ENCODE measurements around the gene DIP2A. TPM values are rescaled to one million over a fixed set of nuclear protein-coding genes. Genes with fewer than 3 reads are reported as not detected.

DIP2A gene
- total RNA-seq (2014; rRNA removed; shearing (Covaris generic)): 34.4 and 36.3 TPM in 2 replicates
- 15.9 and 18.5 TPM in 2 replicates for polyA plus RNA-seq (2016; fragmentation: Nextera tagmentation; extraction: Ambion mirVana)
- long read RNA-seq, partial matches to known transcripts: 2 of 6 reads
- long read RNA-seq, other reads (novel, unspliced or antisense): 4 of 6 reads

- H3K36me3 ChIP-seq (ENCODE audit: insufficient read depth): no peaks in the 10 kb centered on the region
- peak within 1 kb of the TSS; percentile 96 for H3K4me3 ChIP-seq
- Mint-ChIP-seq H3K27me3 (ENCODE audit: insufficient read depth, low read depth, poor library complexity) (peaks cover 5% of the 10 kb centered on the region), H3K36me3 (ENCODE audit: low read depth) (peaks cover 23% of the 10 kb centered on the region), H3K4me3 (peak within 1 kb of the TSS; percentile 98), H3K4me1 (peaks cover 18% of the 10 kb centered on the region; the same call in 2 of the 3 replicates), H3K27ac (peak within 1 kb of the TSS; percentile 95), H3K9me3 (no peaks in the 10 kb centered on the region)
- 0 out of 2 replicates have a peak, but pooled peaks cover 6% of the 10 kb centered on the region for H3F3A ChIP-seq (replicated peaks; ENCODE audit: low read depth)
- TF ChIP-seq POLR2AphosphoS5 (IDR thresholded peaks at IDR 0.05; ENCODE audit: low read depth) (peak; percentile 80), EZH2 (IDR thresholded peaks at IDR 0.05; ENCODE audit: low read depth, unreplicated experiment) (no peak), CREB1 (CRISPR knock-in tag; IDR thresholded peaks at IDR 0.05; ENCODE audit: low read depth) (peak; percentile 66)
- peaks cover 14% of the 10 kb centered on the region for H3K4me1 ChIP-seq (ENCODE audit: insufficient read depth)
- H3K4me2 ChIP-seq: peak within 1 kb of the TSS; percentile 100
- DNase-seq (ENCODE audit: low spot score) (peak; percentile 98), ATAC-seq (peak; percentile 94)
- H2AFZ ChIP-seq: peak within 1 kb of the TSS; percentile 96
- no peaks in the 10 kb centered on the region for H3K9me2 ChIP-seq (ENCODE audit: insufficient read depth)
- peak within 1 kb of the TSS; percentile 98 for H3K27ac ChIP-seq (ENCODE audit: low read depth)
- peaks cover 12% of the 10 kb centered on the region for H4K20me1 ChIP-seq (replicated peaks; ENCODE audit: insufficient read depth)
- no peaks in the 10 kb centered on the region for H3K27me3 ChIP-seq (ENCODE audit: insufficient read depth)
- H3K79me2 ChIP-seq (replicated peaks; ENCODE audit: insufficient read depth): peaks cover 57% of the 10 kb centered on the region
Observed at GRCh38 chr21:46458315-46459023, at the start of gene DIP2A. TSS of gene DIP2A (plus strand) at chr21:46458891. CDS start at chr21:46459132, 241 bp downstream.

DNA sequence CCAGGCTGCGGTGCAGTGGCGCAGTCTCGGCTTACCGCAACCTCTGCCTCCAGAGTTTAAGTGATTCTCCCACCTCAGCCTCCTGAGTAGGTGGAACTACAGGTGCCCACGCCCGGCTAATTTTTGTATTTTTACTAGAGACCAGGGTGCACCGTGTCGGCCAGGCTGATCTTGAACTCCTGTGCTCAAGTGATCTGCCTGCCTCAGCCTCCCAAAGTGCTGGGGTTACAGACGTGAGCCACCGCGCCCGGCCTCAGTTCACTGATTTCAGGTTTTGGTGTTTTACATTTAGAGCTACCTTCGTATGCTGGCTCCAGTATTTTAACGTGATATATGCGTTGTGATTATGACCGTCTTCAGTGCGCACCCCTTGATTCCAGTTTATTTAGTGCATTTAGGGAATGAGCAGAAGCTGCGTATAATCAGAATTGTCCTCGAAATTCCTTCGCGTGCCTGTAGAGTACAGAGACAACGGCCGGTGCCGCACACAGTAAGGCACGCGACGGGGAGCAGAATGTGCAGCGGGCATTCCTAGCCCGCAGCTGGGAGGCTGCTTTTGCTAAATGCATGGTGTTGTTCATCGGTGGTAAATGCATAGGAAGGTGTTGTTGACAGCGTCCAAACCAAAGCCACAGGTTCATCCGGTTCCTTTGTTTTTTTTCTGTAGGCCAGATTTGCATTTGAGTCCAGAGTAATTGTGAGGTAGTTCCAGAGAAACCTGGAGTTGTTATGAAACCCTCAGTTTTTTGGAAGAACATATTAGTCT, 48.9 kb upstream of the DIP2A start:
- H3K79me2 ChIP-seq (replicated peaks; ENCODE audit: insufficient read depth): no peaks in the 10 kb centered on the region
- H3K4me2 ChIP-seq: no peak overlapping the region
- peak; percentile 31 for ATAC-seq
- no peaks in the 10 kb centered on the region for H3F3A ChIP-seq (replicated peaks; ENCODE audit: low read depth)
- no peaks in the 10 kb centered on the region for H3K9me2 ChIP-seq (ENCODE audit: insufficient read depth)
- no peaks in the 10 kb centered on the region for H4K20me1 ChIP-seq (replicated peaks; ENCODE audit: insufficient read depth)
- H3K27me3 Mint-ChIP-seq (ENCODE audit: insufficient read depth, low read depth, poor library complexity): peaks cover 8% of the 10 kb centered on the region
- H3K4me1 ChIP-seq (ENCODE audit: insufficient read depth): no peaks in the 10 kb centered on the region; the same call in 1 of the 2 replicates
- H3K27me3 ChIP-seq (ENCODE audit: insufficient read depth): no peaks in the 10 kb centered on the region
- H3K4me3 Mint-ChIP-seq: peak overlapping the region; percentile 14
- H3K27ac ChIP-seq (ENCODE audit: low read depth): peak overlapping the region; percentile 66; the same call in 1 of the 2 replicates
- H3K9me3 Mint-ChIP-seq: no peaks in the 10 kb centered on the region
- H3K4me1 Mint-ChIP-seq: peaks cover 28% of the 10 kb centered on the region
- H3K36me3 ChIP-seq (ENCODE audit: insufficient read depth): no peaks in the 10 kb centered on the region
- no peak overlapping the region for H3K4me3 ChIP-seq
- no peak for DNase-seq (ENCODE audit: low spot score)
- peak overlapping the region; percentile 95 for H3K27ac Mint-ChIP-seq
- no peak overlapping the region for H2AFZ ChIP-seq
- peaks cover 16% of the 10 kb centered on the region for H3K36me3 Mint-ChIP-seq (ENCODE audit: low read depth)
- TF ChIP-seq EZH2 (IDR thresholded peaks at IDR 0.05; ENCODE audit: low read depth, unreplicated experiment) (no peak), EZH2phosphoT487 (IDR thresholded peaks at IDR 0.05; ENCODE audit: unreplicated experiment) (no peak), ZNF114 (CRISPR knock-in tag; IDR thresholded peaks at IDR 0.05) (no peak), CREB1 (CRISPR knock-in tag; IDR thresholded peaks at IDR 0.05; ENCODE audit: low read depth) (no peak), POLR2AphosphoS5 (IDR thresholded peaks at IDR 0.05; ENCODE audit: low read depth) (no peak), ETS1 (IDR thresholded peaks at IDR 0.05) (no peak)
- TF ChIP-seq, protein P1, sequence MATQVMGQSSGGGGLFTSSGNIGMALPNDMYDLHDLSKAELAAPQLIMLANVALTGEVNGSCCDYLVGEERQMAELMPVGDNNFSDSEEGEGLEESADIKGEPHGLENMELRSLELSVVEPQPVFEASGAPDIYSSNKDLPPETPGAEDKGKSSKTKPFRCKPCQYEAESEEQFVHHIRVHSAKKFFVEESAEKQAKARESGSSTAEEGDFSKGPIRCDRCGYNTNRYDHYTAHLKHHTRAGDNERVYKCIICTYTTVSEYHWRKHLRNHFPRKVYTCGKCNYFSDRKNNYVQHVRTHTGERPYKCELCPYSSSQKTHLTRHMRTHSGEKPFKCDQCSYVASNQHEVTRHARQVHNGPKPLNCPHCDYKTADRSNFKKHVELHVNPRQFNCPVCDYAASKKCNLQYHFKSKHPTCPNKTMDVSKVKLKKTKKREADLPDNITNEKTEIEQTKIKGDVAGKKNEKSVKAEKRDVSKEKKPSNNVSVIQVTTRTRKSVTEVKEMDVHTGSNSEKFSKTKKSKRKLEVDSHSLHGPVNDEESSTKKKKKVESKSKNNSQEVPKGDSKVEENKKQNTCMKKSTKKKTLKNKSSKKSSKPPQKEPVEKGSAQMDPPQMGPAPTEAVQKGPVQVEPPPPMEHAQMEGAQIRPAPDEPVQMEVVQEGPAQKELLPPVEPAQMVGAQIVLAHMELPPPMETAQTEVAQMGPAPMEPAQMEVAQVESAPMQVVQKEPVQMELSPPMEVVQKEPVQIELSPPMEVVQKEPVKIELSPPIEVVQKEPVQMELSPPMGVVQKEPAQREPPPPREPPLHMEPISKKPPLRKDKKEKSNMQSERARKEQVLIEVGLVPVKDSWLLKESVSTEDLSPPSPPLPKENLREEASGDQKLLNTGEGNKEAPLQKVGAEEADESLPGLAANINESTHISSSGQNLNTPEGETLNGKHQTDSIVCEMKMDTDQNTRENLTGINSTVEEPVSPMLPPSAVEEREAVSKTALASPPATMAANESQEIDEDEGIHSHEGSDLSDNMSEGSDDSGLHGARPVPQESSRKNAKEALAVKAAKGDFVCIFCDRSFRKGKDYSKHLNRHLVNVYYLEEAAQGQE (IDR thresholded peaks at IDR 0.05; ENCODE audit: unreplicated experiment): no peak

Data from GM23338 (cell line).